Measurements from ENCODE around the gene C2CD4C. TPM values are rescaled to one million over a fixed set of nuclear protein-coding genes. Genes with fewer than 3 reads are reported as not detected.
"Not testable (repeated sequence)": the region's sequence is repeated elsewhere in the genome, so short reads cannot be mapped to it uniquely, and the experiment has no call there.

Gene C2CD4C
- total RNA-seq, 1 donor from 2014 or later: 5.7 TPM

DNA sequence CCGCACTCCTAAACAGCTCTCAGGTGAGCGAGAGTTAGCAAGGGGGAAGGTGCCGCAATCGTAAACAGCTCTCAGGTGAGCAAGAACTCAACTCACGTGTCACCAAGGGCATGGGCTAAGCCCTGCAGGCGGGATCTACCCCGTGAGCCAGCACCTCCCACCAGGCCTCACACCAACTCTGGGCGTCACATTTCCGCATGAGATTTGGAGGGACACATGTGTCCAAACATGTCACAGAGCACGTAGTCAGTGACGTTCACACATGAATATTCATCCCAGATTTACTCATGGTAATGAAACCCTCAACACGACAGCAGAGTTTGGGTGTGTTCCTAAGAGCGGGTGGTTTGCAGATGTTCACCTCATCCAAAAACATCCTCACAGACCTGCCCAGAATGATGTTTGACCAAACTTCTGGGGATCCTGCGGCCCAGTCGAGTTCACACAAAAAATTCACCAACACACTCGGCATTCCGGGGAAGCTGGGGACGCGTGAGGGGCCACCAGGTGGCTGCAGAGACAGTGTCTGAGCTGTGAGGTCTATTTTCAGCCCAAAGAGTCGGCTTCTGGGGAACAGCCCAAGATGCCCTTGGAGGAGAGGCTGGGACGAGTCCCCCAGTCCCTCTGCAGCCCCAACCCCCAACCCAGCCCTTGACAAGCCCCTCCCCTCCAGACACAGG is 19.6 kb downstream of the C2CD4C start:
- intact Hi-C loops (cut with DNase I): no loop called here
- Histone ChIP-seq H3K4me3 (no peak overlapping the region), H3K27me3 (no peaks in the 10 kb centered on the region), H3K9me3 (no peaks in the 10 kb centered on the region), H3K36me3 (no peaks in the 10 kb centered on the region), H3K27ac (no peak overlapping the region), H3K4me1 (no peaks in the 10 kb centered on the region)
- TF ChIP-seq, protein P1, sequence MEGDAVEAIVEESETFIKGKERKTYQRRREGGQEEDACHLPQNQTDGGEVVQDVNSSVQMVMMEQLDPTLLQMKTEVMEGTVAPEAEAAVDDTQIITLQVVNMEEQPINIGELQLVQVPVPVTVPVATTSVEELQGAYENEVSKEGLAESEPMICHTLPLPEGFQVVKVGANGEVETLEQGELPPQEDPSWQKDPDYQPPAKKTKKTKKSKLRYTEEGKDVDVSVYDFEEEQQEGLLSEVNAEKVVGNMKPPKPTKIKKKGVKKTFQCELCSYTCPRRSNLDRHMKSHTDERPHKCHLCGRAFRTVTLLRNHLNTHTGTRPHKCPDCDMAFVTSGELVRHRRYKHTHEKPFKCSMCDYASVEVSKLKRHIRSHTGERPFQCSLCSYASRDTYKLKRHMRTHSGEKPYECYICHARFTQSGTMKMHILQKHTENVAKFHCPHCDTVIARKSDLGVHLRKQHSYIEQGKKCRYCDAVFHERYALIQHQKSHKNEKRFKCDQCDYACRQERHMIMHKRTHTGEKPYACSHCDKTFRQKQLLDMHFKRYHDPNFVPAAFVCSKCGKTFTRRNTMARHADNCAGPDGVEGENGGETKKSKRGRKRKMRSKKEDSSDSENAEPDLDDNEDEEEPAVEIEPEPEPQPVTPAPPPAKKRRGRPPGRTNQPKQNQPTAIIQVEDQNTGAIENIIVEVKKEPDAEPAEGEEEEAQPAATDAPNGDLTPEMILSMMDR (IDR thresholded peaks at IDR 0.05): no peak
- DNase-seq (ENCODE audit: low spot score in 2 of 2): no peak

DNA sequence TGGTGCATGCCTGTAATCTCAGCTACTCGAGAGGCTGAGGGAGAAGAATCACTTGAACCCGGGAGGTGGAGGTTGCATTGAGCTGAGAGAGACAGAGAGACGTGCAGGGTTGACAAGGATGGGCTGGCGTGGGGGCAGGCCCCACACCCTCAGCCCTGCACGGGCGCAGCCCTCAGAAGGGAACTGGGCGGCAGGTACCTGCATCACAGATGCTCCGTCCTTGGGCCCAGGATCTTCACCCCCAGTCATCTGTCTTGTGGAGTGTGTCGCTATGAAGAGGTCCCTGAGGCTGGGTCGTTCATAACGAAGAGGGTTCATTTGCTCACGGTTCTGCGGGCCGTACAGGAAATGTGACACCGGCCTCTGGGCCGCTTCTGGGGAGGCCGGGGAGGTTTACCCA is 20.3 kb downstream of the C2CD4C start:
- Histone ChIP-seq H3K4me3 (no peak overlapping the region), H3K27ac (no peak overlapping the region), H3K9me3 (no peaks in the 10 kb centered on the region), H3K36me3 (no peaks in the 10 kb centered on the region), H3K27me3 (no peaks in the 10 kb centered on the region), H3K4me1 (no peaks in the 10 kb centered on the region)
- intact Hi-C loops (cut with DNase I): no loop called here
- TF ChIP-seq, protein P1 (IDR thresholded peaks at IDR 0.05): no peak
- DNase-seq (ENCODE audit: low spot score in 2 of 2): no peak

DNA sequence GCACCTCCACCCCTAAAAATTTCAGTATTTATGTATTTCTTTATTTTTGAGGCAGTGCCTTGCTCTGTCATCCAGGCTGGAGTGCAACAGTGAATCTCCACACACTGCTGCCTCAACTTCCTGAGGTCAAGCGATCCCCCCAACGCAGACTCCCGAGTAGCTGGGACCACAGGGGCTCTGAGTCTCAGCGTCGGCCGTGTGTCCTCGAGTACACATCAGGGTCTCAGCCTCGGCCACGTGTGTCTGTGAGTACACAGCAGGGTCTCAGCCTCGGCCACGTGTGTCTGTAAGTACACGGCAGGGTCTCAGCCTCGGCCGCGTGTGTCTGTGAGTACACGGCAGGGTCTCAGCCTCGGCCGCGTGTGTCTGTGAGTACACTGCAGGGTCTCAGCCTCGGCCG is 21.2 kb downstream of the C2CD4C start:
- no peak overlapping the region for H3K27ac ChIP-seq
- H3K4me3 ChIP-seq: no peak overlapping the region
- TF ChIP-seq, protein P1 (IDR thresholded peaks at IDR 0.05): no peak
- no peaks in the 10 kb centered on the region for H3K36me3 ChIP-seq
- DNase-seq (ENCODE audit: low spot score in 2 of 2): no peak
- no peaks in the 10 kb centered on the region for H3K9me3 ChIP-seq
- intact Hi-C loops (cut with DNase I): no loop called here
- no peaks in the 10 kb centered on the region for H3K27me3 ChIP-seq
- H3K4me1 ChIP-seq: no peaks in the 10 kb centered on the region

DNA sequence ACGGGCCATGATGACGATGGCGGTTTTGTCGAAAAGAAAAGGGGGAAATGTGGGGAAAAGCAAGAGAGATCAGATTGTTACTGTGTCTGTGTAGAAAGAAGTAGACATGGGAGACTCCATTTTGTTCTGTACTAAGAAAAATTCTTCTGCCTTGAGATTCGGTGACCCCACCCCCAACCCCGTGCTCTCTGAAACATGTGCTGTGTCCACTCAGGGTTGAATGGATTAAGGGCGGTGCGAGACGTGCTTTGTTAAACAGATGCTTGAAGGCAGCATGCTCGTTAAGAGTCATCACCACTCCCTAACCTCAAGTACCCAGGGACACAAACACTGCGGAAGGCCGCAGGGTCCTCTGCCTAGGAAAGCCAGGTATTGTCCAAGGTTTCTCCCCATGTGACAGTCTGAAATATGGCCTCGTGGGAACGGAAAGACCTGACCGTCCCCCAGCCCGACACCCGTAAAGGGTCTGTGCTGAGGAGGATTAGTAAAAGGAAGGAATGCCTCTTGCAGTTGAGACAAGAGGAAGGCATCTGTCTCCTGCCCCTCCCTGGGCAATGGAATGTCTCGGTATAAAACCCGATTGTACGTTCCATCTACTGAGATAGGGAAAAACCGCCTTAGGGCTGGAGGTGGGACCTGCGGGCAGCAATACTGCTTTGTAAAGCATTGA is 22.2 kb downstream of the C2CD4C start:
- H3K27me3 ChIP-seq; H3K36me3 ChIP-seq; H3K4me3 ChIP-seq; H3K4me1 ChIP-seq; H3K9me3 ChIP-seq; H3K27ac ChIP-seq; DNase-seq (ENCODE audit: low spot score in 2 of 2); intact Hi-C loops (cut with DNase I): not testable (repeated sequence)

DNA sequence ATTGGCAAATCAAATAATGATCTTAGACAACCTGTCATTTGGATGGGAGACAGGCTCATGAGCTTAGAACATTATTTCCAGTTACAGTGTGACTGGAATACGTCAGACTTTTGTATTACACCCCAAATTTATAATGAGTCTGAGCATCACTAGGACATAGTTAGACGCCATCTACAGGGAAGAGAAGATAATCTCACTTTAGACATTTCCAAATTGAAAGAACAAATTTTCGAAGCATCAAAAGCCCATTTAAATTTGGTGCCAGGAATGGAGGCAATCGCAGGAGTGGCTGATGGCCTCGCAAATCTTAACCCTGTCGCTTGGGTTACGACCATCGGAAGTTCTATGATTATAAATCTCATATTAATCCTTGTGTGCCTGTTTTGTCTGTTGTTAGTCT is 22.8 kb downstream of the C2CD4C start:
- H3K27me3 ChIP-seq; H3K9me3 ChIP-seq; intact Hi-C loops (cut with DNase I): not testable (repeated sequence)

DNA sequence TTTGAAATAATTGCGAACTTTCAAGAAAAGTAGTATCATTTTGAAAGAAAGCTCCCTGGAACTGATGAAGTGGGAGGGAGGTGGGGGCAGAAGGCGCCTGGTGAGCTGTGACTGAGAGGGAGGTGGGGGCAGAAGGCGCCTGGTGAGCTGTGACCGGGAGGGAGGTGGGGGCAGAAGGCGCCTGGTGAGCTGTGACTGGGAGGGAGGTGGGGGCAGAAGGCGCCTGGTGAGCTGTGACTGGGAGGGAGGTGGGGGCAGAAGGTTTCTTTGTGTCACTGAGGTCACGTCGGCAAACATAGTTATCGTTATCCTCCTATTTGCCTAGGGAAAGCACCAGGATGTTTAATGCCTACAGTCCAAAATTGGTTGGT is 24.2 kb downstream of the C2CD4C start:
- no peaks in the 10 kb centered on the region for H3K27me3 ChIP-seq
- no peak for DNase-seq (ENCODE audit: low spot score in 2 of 2)
- H3K9me3 ChIP-seq: no peaks in the 10 kb centered on the region
- TF ChIP-seq, protein P1 (IDR thresholded peaks at IDR 0.05): no peak
- intact Hi-C loops (cut with DNase I): no loop called here
- no peak overlapping the region for H3K27ac ChIP-seq
- H3K4me1 ChIP-seq: no peaks in the 10 kb centered on the region
- no peaks in the 10 kb centered on the region for H3K36me3 ChIP-seq
- H3K4me3 ChIP-seq: no peak overlapping the region

More for the DNA sequence above, 22.8 kb downstream of the C2CD4C start:
- not testable (repeated sequence) for H3K27ac ChIP-seq; H3K36me3 ChIP-seq; H3K4me3 ChIP-seq; DNase-seq (ENCODE audit: low spot score in 2 of 2); H3K4me1 ChIP-seq
